SIG-M5 treated with dmso at 0.1 percent for 504 hours (cell line): Measurements from ENCODE around the gene DDX24.

Experiments used
- DNase-seq: peaks from one replicate; lab custom pipeline; 2025; ENCODE audit not compliant: unreplicated experiment; lab: John Stamatoyannopoulos, UW

The DDX24 gene

GRCh38 chr14:94080621-94081385, at the start of gene DDX24, which contains the start of gene IFI27L1:
Gene DDX24 (minus strand): TSS chr14:94081202. CDS start chr14:94079742, 1,460 bp downstream.
Gene IFI27L1 (plus strand): TSS chr14:94081310. CDS start chr14:94096938, 15,628 bp downstream.
- peak; percentile 93 for DNase-seq

GRCh38 chr14:94129758-94130414, 48.9 kb upstream of the DDX24 start:
- no peak for DNase-seq

- DNase-seq = peak; percentile 79
Measured at GRCh38 chr14:94129111-94129757, 48.2 kb upstream of the DDX24 start, which contains the start of gene IFI27L2. Gene IFI27L2 (minus strand): TSS chr14:94129604. CDS start chr14:94129564, 40 bp downstream.

- DNase-seq = no peak
Measured at GRCh38 chr14:94128216-94128839, 47.3 kb upstream of the DDX24 start.

GRCh38 chr14:94127330-94127729, 46.3 kb upstream of the DDX24 start:
- no peak for DNase-seq

GRCh38 chr14:94126800-94127199, 45.8 kb upstream of the DDX24 start:
- no peak for DNase-seq

- no peak for DNase-seq
Measured at GRCh38 chr14:94126419-94126677, 45.3 kb upstream of the DDX24 start.

GRCh38 chr14:94125659-94126418, 44.8 kb upstream of the DDX24 start:
- DNase-seq = no peak

- no peak for DNase-seq
Measured at GRCh38 chr14:94124582-94125377, 43.8 kb upstream of the DDX24 start.

- DNase-seq = no peak
Measured at GRCh38 chr14:94123868-94124267, 42.9 kb upstream of the DDX24 start.

- DNase-seq = no peak
Measured at GRCh38 chr14:94123296-94123695, 42.3 kb upstream of the DDX24 start.

GRCh38 chr14:94122438-94122837, 41.4 kb upstream of the DDX24 start:
- no peak for DNase-seq

- no peak for DNase-seq
Measured at GRCh38 chr14:94121485-94121884, 40.5 kb upstream of the DDX24 start.

GRCh38 chr14:94120667-94121340, 39.8 kb upstream of the DDX24 start:
- no peak for DNase-seq

GRCh38 chr14:94119071-94119470, 38.1 kb upstream of the DDX24 start:
- no peak for DNase-seq

- no peak for DNase-seq
Measured at GRCh38 chr14:94117856-94118255, 36.9 kb upstream of the DDX24 start.

GRCh38 chr14:94116701-94117100, 35.7 kb upstream of the DDX24 start:
- DNase-seq = no peak

- DNase-seq = no peak
Measured at GRCh38 chr14:94115631-94116030, 34.6 kb upstream of the DDX24 start.

GRCh38 chr14:94115058-94115591, 34.1 kb upstream of the DDX24 start:
- no peak for DNase-seq
